Measurements from ENCODE around the gene TRIM46.
"Not testable (repeated sequence)": the region's sequence is repeated elsewhere in the genome, so short reads cannot be mapped to it uniquely, and the experiment has no call there.

TRIM46 gene

GRCh38 chr1:155167166-155168104, 6.2 kb upstream of the TRIM46 start:
- Histone ChIP-seq H3K36me3 (ENCODE audit: insufficient read depth, low read length) (peaks cover 22% of the 10 kb centered on the region), H3K27ac (ENCODE audit: low read depth, low read length) (no peak overlapping the region), H3K4me3 (ENCODE audit: low read depth in 1 of 2, low read length in 2 of 2) (peak overlapping the region in 1 of 2 donors; percentile 43), H3K27me3 (ENCODE audit: control insufficient read depth in 1 of 2, insufficient read depth in 2 of 2, low read length in 2 of 2) (no peaks in the 10 kb centered on the region), H3K9me3 (ENCODE audit: low read length) (no peaks in the 10 kb centered on the region), H3K9ac (ENCODE audit: low read length) (no peak overlapping the region), H3K4me1 (ENCODE audit: insufficient read depth, low read length) (peaks cover 19% of the 10 kb centered on the region)

- peaks cover 19% of the 10 kb centered on the region for H3K4me1 ChIP-seq (ENCODE audit: insufficient read depth, low read length)
- peaks cover 22% of the 10 kb centered on the region for H3K36me3 ChIP-seq (ENCODE audit: insufficient read depth, low read length)
- H3K9me3 ChIP-seq (ENCODE audit: low read length); H3K27ac ChIP-seq (ENCODE audit: low read depth, low read length); H3K4me3 ChIP-seq (ENCODE audit: low read depth in 1 of 2, low read length in 2 of 2); H3K27me3 ChIP-seq (ENCODE audit: control insufficient read depth in 1 of 2, insufficient read depth in 2 of 2, low read length in 2 of 2); H3K9ac ChIP-seq (ENCODE audit: low read length): not testable (repeated sequence)
These were observed 5.6 kb upstream of the TRIM46 start for GRCh38 chr1:155168105-155168445.

GRCh38 chr1:155168456-155169210, 5.0 kb upstream of the TRIM46 start:
- H3K27ac ChIP-seq (ENCODE audit: low read depth, low read length), result no peak overlapping the region
- no peak overlapping the region for H3K4me3 ChIP-seq (ENCODE audit: low read depth in 1 of 2, low read length in 2 of 2)
- H3K27me3 ChIP-seq (ENCODE audit: control insufficient read depth in 1 of 2, insufficient read depth in 2 of 2, low read length in 2 of 2), result peaks cover 0 to 2% of the 10 kb centered on the region in 2 donors
- H3K9me3 ChIP-seq (ENCODE audit: low read length), result no peaks in the 10 kb centered on the region
- H3K9ac ChIP-seq (ENCODE audit: low read length), result no peak overlapping the region
- peaks cover 24% of the 10 kb centered on the region for H3K4me1 ChIP-seq (ENCODE audit: insufficient read depth, low read length)
- H3K36me3 ChIP-seq (ENCODE audit: insufficient read depth, low read length), result peaks cover 22% of the 10 kb centered on the region

- Histone ChIP-seq H3K4me1 (ENCODE audit: insufficient read depth, low read length) (peaks cover 25% of the 10 kb centered on the region), H3K27ac (ENCODE audit: low read depth, low read length) (no peak overlapping the region), H3K9me3 (ENCODE audit: low read length) (no peaks in the 10 kb centered on the region), H3K36me3 (ENCODE audit: insufficient read depth, low read length) (peaks cover 22% of the 10 kb centered on the region), H3K9ac (ENCODE audit: low read length) (no peak overlapping the region), H3K27me3 (ENCODE audit: control insufficient read depth in 1 of 2, insufficient read depth in 2 of 2, low read length in 2 of 2) (peaks cover 0 to 11% of the 10 kb centered on the region in 2 donors), H3K4me3 (ENCODE audit: low read depth in 1 of 2, low read length in 2 of 2) (no peak overlapping the region)
These were observed 4.1 kb upstream of the TRIM46 start for GRCh38 chr1:155169541-155169940.

- peaks cover 25% of the 10 kb centered on the region for H3K4me1 ChIP-seq (ENCODE audit: insufficient read depth, low read length)
- H3K36me3 ChIP-seq (ENCODE audit: insufficient read depth, low read length), result peaks cover 22% of the 10 kb centered on the region
These were observed 3.4 kb upstream of the TRIM46 start for GRCh38 chr1:155170101-155170785.

GRCh38 chr1:155170806-155171205, 2.8 kb upstream of the TRIM46 start:
- Histone ChIP-seq H3K9me3 (ENCODE audit: low read length) (no peaks in the 10 kb centered on the region), H3K27ac (ENCODE audit: low read depth, low read length) (no peak overlapping the region), H3K27me3 (ENCODE audit: control insufficient read depth in 1 of 2, insufficient read depth in 2 of 2, low read length in 2 of 2) (peaks cover 0 to 23% of the 10 kb centered on the region in 2 donors), H3K4me3 (ENCODE audit: low read depth in 1 of 2, low read length in 2 of 2) (no peak overlapping the region), H3K9ac (ENCODE audit: low read length) (no peak overlapping the region), H3K36me3 (ENCODE audit: insufficient read depth, low read length) (peaks cover 22% of the 10 kb centered on the region), H3K4me1 (ENCODE audit: insufficient read depth, low read length) (peaks cover 25% of the 10 kb centered on the region)

More at GRCh38 chr1:155170101-155170785, 3.4 kb upstream of the TRIM46 start:
- Histone ChIP-seq H3K9me3 (ENCODE audit: low read length) (no peaks in the 10 kb centered on the region), H3K27me3 (ENCODE audit: control insufficient read depth in 1 of 2, insufficient read depth in 2 of 2, low read length in 2 of 2) (peaks cover 0 to 18% of the 10 kb centered on the region in 2 donors), H3K9ac (ENCODE audit: low read length) (no peak overlapping the region), H3K27ac (ENCODE audit: low read depth, low read length) (no peak overlapping the region), H3K4me3 (ENCODE audit: low read depth in 1 of 2, low read length in 2 of 2) (no peak overlapping the region)

GRCh38 chr1:155171836-155172731, 1.6 kb upstream of the TRIM46 start:
- H3K27me3 ChIP-seq (ENCODE audit: control insufficient read depth in 1 of 2, insufficient read depth in 2 of 2, low read length in 2 of 2), result peaks cover 0 to 23% of the 10 kb centered on the region in 2 donors
- H3K4me3 ChIP-seq (ENCODE audit: low read depth in 1 of 2, low read length in 2 of 2), result peak overlapping the region; percentile 35 to 90
- peak overlapping the region; percentile 72 for H3K9ac ChIP-seq (ENCODE audit: low read length)
- H3K36me3 ChIP-seq (ENCODE audit: insufficient read depth, low read length), result peaks cover 22% of the 10 kb centered on the region
- peak overlapping the region; percentile 76 for H3K27ac ChIP-seq (ENCODE audit: low read depth, low read length)
- H3K4me1 ChIP-seq (ENCODE audit: insufficient read depth, low read length), result peaks cover 30% of the 10 kb centered on the region
- H3K9me3 ChIP-seq (ENCODE audit: low read length), result no peaks in the 10 kb centered on the region

GRCh38 chr1:155172732-155173477, 744 bp upstream of the TRIM46 start, which contains the start of gene KRTCAP2:
TSS of gene KRTCAP2 (minus strand) at chr1:155173304. CDS start at chr1:155173224, 80 bp downstream.
- H3K4me3 ChIP-seq (ENCODE audit: low read depth in 1 of 2, low read length in 2 of 2), result peak within 1 kb of the TSS; percentile 35 to 90
- H3K9ac ChIP-seq (ENCODE audit: low read length), result peak within 1 kb of the TSS; percentile 72
- H3K27ac ChIP-seq (ENCODE audit: low read depth, low read length), result peak within 1 kb of the TSS; percentile 76
- peaks cover 0 to 23% of the 10 kb centered on the region in 2 donors for H3K27me3 ChIP-seq (ENCODE audit: control insufficient read depth in 1 of 2, insufficient read depth in 2 of 2, low read length in 2 of 2)
- no peaks in the 10 kb centered on the region for H3K9me3 ChIP-seq (ENCODE audit: low read length)
- peaks cover 26% of the 10 kb centered on the region for H3K4me1 ChIP-seq (ENCODE audit: insufficient read depth, low read length)
- H3K36me3 ChIP-seq (ENCODE audit: insufficient read depth, low read length), result peaks cover 22% of the 10 kb centered on the region

- Histone ChIP-seq H3K9me3 (ENCODE audit: low read length) (no peaks in the 10 kb centered on the region), H3K27me3 (ENCODE audit: control insufficient read depth in 1 of 2, insufficient read depth in 2 of 2, low read length in 2 of 2) (peaks cover 0 to 23% of the 10 kb centered on the region in 2 donors), H3K4me3 (ENCODE audit: low read depth in 1 of 2, low read length in 2 of 2) (no peak overlapping the region), H3K27ac (ENCODE audit: low read depth, low read length) (no peak overlapping the region), H3K9ac (ENCODE audit: low read length) (no peak overlapping the region), H3K36me3 (ENCODE audit: insufficient read depth, low read length) (peaks cover 8% of the 10 kb centered on the region), H3K4me1 (ENCODE audit: insufficient read depth, low read length) (peaks cover 23% of the 10 kb centered on the region)
These were observed 953 bp downstream of the TRIM46 start for GRCh38 chr1:155174324-155175280.

Measured in muscle layer of colon (tissue), 2 donors.